SU-DHL-6 (cell line): Measurements from ENCODE around the gene MTFR1L.

Experiments used
- EZH2phosphoT487 ChIP-seq: fragments of 200-600 bp; sonication (generic), shearing (Covaris generic); conservative IDR thresholded peaks from 2 replicates; pipeline ENCODE4 v1.6.1; 2018; ENCODE audit warnings: mild to moderate bottlenecking, antibody characterized with exemption, low read length, moderate library complexity, mixed read lengths
- TF ChIP-seq, protein P1 (sequence below): fragments of 200-600 bp; sonication (generic); IDR thresholded peaks from one replicate; pipeline ENCODE4 v1.5.1; 2017; ENCODE audit warnings: antibody characterized with exemption, mild to moderate bottlenecking, low read length, moderate library complexity; ENCODE audit not compliant: insufficient read depth, poor library complexity, severe bottlenecking

DNA sequence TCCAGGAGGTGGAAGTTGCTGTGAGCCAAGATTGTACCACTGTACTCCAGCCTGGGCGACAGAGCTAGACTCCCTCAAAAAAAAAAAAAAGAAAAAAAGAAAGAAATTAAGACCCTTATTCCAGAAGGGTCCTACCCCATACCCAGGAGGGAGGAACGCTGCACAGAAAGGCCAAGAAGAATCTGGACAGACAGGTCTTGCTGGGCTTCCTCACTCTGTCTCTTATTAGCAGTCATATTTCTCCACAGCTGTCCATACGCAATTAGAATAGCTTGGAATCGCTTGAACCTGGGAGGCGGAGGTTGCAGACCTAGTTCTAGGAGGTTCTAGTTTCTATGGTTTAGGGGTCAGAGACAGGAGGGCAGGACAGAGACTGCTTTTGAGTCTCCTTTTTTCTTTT, 58.9 kb downstream of the MTFR1L start:
- TF ChIP-seq, protein P1, sequence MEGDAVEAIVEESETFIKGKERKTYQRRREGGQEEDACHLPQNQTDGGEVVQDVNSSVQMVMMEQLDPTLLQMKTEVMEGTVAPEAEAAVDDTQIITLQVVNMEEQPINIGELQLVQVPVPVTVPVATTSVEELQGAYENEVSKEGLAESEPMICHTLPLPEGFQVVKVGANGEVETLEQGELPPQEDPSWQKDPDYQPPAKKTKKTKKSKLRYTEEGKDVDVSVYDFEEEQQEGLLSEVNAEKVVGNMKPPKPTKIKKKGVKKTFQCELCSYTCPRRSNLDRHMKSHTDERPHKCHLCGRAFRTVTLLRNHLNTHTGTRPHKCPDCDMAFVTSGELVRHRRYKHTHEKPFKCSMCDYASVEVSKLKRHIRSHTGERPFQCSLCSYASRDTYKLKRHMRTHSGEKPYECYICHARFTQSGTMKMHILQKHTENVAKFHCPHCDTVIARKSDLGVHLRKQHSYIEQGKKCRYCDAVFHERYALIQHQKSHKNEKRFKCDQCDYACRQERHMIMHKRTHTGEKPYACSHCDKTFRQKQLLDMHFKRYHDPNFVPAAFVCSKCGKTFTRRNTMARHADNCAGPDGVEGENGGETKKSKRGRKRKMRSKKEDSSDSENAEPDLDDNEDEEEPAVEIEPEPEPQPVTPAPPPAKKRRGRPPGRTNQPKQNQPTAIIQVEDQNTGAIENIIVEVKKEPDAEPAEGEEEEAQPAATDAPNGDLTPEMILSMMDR, result no peak
- no peak for TF ChIP-seq EZH2phosphoT487
